AG04450 (cell line): ENCODE data around the gene RHBDL1. TPM values are rescaled to one million over a fixed set of nuclear protein-coding genes. Genes with fewer than 3 reads are reported as not detected.

Experiments used
- CTCF ChIA-PET: fragments of 300-600, 350-600 bp; formaldehyde crosslinking; extraction: SDS; loops from one replicate; lab custom pipeline; 2022; ENCODE audit warnings: antibody characterized with exemption, inconsistent platforms; lab: Charles Lee
- POLR2A ChIA-PET: fragments of 350-600 bp; formaldehyde crosslinking; extraction: SDS; loops from one replicate; lab custom pipeline; 2021; ENCODE audit warnings: antibody characterized with exemption, inconsistent platforms; lab: Yijun Ruan, JAX
- DNase-seq: peaks from one replicate; pipeline ENCODE4 v3.0.0-alpha.2; 2011; ENCODE audit warnings: low read depth, low spot score
- H3K27ac ChIP-seq: one replicate; pipeline ENCODE4 v1.5.1; 2012; ENCODE audit warnings: low read depth, low read length, control low read depth
- H3K27me3 ChIP-seq: one replicate; pipeline ENCODE4 v1.6.0; 2012; ENCODE audit warnings: low read length; ENCODE audit not compliant: control insufficient read depth, insufficient read depth
- H3K4me3 ChIP-seq: 2 replicates; pipeline ENCODE4 v1.5.1; 2011; ENCODE audit warnings: mild to moderate bottlenecking, low read depth, low read length, control low read depth
- H3K9me3 ChIP-seq: 2 replicates; pipeline ENCODE4 v1.5.1; 2012; ENCODE audit warnings: low read length; ENCODE audit not compliant: control insufficient read depth, insufficient read depth
- CTCF ChIP-seq: IDR thresholded peaks from 2 replicates; pipeline ENCODE4 v1.5.1; 2011; ENCODE audit warnings: low read depth, low read length, control low read depth, inconsistent platforms
- polyA plus RNA-seq: library from polyadenylated mRNA; depleted of rRNA; stranded (reverse); fragments of >200 nt; gene quantifications from 2 replicates; pipeline ENCODE4 v1.2.3, GENCODE V29; 2011

The RHBDL1 gene
- polyA plus RNA-seq, 1 experiment = 1.5 TPM

DNA sequence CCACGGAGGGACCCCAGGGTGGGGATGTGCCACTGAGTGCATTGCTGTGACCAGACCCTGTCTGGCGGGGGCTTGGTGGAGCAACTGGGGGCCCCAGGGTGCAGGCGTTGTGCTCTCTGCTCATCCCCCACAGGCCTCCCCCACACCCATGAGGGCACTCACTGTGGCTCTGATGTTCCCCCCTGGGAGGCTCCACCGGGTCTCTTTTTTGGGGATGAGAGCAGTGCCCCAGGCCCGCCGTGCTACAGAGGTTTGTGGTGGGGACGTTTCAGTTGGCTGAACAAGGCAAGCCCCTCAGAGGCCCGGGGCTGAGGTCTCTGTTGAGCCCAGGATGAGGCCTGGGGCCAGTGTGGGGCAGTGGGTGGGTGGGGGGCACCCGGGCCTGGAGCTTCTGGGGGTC, 48.2 kb downstream of the RHBDL1 start:
- POLR2A ChIA-PET = no interaction called here

DNA sequence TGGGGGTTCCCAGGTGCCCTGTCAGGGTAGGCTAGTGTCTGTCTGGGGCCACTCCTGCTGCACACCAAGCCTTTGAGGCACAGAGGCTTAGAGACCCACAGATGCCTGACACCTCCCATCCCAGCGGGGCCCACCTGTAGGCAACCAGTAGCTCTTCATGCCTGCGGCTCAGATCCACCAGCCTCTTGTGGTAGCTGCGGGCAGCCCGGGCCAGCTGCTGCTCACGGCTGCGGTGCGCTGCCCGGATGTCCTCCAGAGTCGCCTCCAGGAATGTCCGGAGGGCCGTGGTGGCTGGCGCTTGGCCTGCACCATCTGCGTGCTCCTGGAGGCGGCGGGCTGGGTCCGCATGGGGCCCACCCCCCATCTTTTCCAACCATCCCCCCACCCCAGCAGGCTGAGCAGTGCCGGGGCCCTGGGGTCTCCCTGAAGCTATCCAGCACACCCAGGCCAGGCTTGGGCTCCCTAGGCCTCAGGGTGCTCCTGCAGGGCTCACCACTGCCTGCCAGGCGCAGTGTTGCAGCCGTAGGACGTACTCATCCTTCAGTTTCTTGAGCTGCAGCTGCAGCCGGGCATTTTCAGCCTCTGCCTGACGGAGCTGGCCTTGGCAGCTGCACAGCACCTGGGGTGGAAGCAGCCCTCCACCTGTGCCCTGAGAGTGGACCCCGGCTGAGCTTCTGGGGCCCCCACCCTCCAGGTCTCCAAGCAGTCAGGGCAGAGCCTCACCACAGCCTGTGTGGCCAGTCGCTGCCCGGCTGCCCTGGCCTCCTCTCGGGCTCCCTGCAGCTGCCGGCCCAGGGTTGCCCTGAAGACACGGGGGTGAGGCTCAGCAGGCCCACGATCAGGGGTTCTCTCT, 48.9 kb downstream of the RHBDL1 start:
- DNase-seq = no peak
- POLR2A ChIA-PET = interaction anchor here (0.9 kb wide), 1 partner anchor 34 kb away, joined by 5 read pairs; no protein-coding TSS in a partner anchor

More for the DNA sequence above, 48.2 kb downstream of the RHBDL1 start:
- Histone ChIP-seq H3K9me3 (no peaks in the 10 kb centered on the region; the same call in 1 of the 2 replicates), H3K4me3 (no peak overlapping the region), H3K27me3 (no peaks in the 10 kb centered on the region), H3K27ac (no peak overlapping the region)
- CTCF ChIA-PET = interaction anchor here (0.6 kb wide), 1 partner anchor 488 kb away, joined by 5 read pairs; no protein-coding TSS in a partner anchor
- no peak for DNase-seq
- TF ChIP-seq CTCF = no peak

GRCh38 chr16:725041-725376, 49.5 kb downstream of the RHBDL1 start:
- ChIA-PET POLR2A (interaction anchor here (0.9 kb wide), 1 partner anchor 34 kb away, joined by 5 read pairs; no protein-coding TSS in a partner anchor), CTCF (interaction anchor here (1.4 kb wide), 1 partner anchor 9 kb away, joined by 5 read pairs; no protein-coding TSS in a partner anchor)
- DNase-seq = no peak
- H3K4me3 ChIP-seq = no peak overlapping the region
- no peaks in the 10 kb centered on the region; the same call in 1 of the 2 replicates for H3K9me3 ChIP-seq
- no peak overlapping the region for H3K27ac ChIP-seq
- no peaks in the 10 kb centered on the region for H3K27me3 ChIP-seq
- no peak for TF ChIP-seq CTCF

More for the DNA sequence above, 48.9 kb downstream of the RHBDL1 start:
- CTCF ChIA-PET = interaction anchor here (0.6 to 1.4 kb wide), 3 partner anchors 8 to 489 kb away, joined by 3 to 5 read pairs (median 5); no protein-coding TSS in a partner anchor
- no peak for TF ChIP-seq CTCF
- H3K27ac ChIP-seq = no peak overlapping the region
- no peaks in the 10 kb centered on the region for H3K27me3 ChIP-seq
- H3K4me3 ChIP-seq = no peak overlapping the region
- no peaks in the 10 kb centered on the region; the same call in 1 of the 2 replicates for H3K9me3 ChIP-seq

DNA sequence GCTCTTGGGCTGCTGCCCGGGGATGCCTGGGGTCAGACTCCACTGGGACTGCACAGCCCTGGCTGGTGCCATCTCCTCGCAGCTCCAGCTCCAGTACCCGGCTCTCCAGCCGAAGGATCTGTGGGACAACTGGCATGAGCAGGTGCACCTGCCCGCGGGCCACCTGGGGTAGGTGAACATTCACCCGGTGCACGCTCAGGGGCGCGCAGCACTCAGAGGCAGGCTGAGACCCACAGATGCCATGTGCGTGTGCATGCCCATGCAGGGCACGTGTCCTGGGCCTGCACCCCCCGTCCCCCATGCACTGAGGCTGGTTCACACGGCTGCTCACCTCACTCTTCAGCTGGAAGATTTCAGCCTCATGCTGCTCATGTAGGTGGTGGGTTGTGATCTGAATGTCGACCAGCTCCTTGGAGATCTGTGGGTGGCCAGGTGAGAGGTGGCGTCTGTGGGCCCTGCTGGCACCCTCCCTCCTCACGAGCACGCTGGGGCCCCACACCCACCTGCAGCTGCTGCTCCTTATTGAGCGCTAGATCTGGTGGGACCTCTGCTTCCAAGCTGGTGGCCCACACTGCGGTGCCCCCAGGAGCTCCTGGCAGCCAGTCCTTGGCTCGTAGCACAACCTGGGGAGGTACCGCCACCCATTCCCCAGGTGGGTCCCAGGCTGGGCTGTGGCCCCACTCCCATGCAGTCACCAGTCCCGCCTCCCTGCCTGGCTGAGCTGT, 50.2 kb downstream of the RHBDL1 start:
- DNase-seq = no peak
- ChIA-PET POLR2A (interaction anchor here (1.4 kb wide), 1 partner anchor 13 kb away, joined by 6 read pairs; no protein-coding TSS in a partner anchor), CTCF (interaction anchor here (1.4 kb wide), 1 partner anchor 9 kb away, joined by 5 read pairs; no protein-coding TSS in a partner anchor)
- no peaks in the 10 kb centered on the region; the same call in 1 of the 2 replicates for H3K9me3 ChIP-seq
- H3K4me3 ChIP-seq = no peak overlapping the region
- no peak for TF ChIP-seq CTCF
- no peaks in the 10 kb centered on the region for H3K27me3 ChIP-seq
- no peak overlapping the region for H3K27ac ChIP-seq
